ENCODE data around the gene SH2D4B. TPM values are rescaled to one million over a fixed set of nuclear protein-coding genes. Genes with fewer than 3 reads are reported as not detected.

Gene SH2D4B
- total RNA-seq, 1 experiment from 2014 or later: 0.07 TPM

GRCh38 chr10:80518143-80518806, 19.4 kb upstream of the SH2D4B start:
- no peak for TF ChIP-seq CTCF (conservative IDR thresholded peaks at IDR 0.05)
- no peak overlapping the region for H2AK5ac ChIP-seq (ENCODE audit: insufficient read length, low read length)
- H3K4me1 Mint-ChIP-seq: peaks cover 10 to 12% of the 10 kb centered on the region in 2 experiments
- peaks cover 2% of the 10 kb centered on the region; the same call in 1 of the 2 replicates for H3K4me1 ChIP-seq (ENCODE audit: insufficient read depth, low read length)
- H2BK20ac ChIP-seq (ENCODE audit: low read depth, low read length, poor library complexity, severe bottlenecking): no peak overlapping the region
- no peak overlapping the region for H3K18ac ChIP-seq (ENCODE audit: insufficient read length, low read depth, low read length)
- no peaks in the 10 kb centered on the region for H4K20me1 ChIP-seq (ENCODE audit: control insufficient read depth, insufficient read depth, insufficient read length)
- H3K27ac ChIP-seq (ENCODE audit: insufficient read length, low read depth, low read length): no peak overlapping the region
- H2BK5ac ChIP-seq (ENCODE audit: insufficient read length, low read length): no peak overlapping the region
- H3K56ac ChIP-seq (ENCODE audit: insufficient read length, low read depth, low read length): no peak overlapping the region
- no peaks in the 10 kb centered on the region for H3K9me3 Mint-ChIP-seq
- no peak overlapping the region for H3K9ac ChIP-seq (ENCODE audit: extremely low read depth, insufficient read length, low read length)
- H3T11ph ChIP-seq (ENCODE audit: low read length): no peak overlapping the region
- H2BK15ac ChIP-seq (ENCODE audit: low read depth, low read length): no peak overlapping the region
- DNase-seq: no peak
- H3K79me2 ChIP-seq (ENCODE audit: insufficient read depth, low read length): no peaks in the 10 kb centered on the region
- no peak overlapping the region for H2BK12ac ChIP-seq (ENCODE audit: insufficient read length, low read depth, low read length)
- H3K27me3 Mint-ChIP-seq (ENCODE audit: low read depth): no peaks in the 10 kb centered on the region
- H3K4me2 ChIP-seq (ENCODE audit: insufficient read depth, insufficient read length, low read length): no peak overlapping the region
- no peak overlapping the region for H4K91ac ChIP-seq (ENCODE audit: insufficient read length, low read depth, low read length)
- H3K27me3 ChIP-seq (ENCODE audit: insufficient read depth, low read length): no peaks in the 10 kb centered on the region
- H2BK120ac ChIP-seq (ENCODE audit: low read depth, low read length, poor library complexity, severe bottlenecking): no peak overlapping the region
- no peak overlapping the region for H4K5ac ChIP-seq (ENCODE audit: insufficient read length, low read depth, low read length)
- no peak overlapping the region for H3K4me3 Mint-ChIP-seq
- WGBS (ENCODE audit: extremely low coverage, insufficient read length, low lambda C conversion rate): no CpG with 5 or more reads among the region's 17 CpGs
- no peaks in the 10 kb centered on the region for H3K9me3 ChIP-seq (ENCODE audit: control insufficient read depth, low read depth, low read length)
- no peaks in the 10 kb centered on the region for H3K23me2 ChIP-seq (ENCODE audit: insufficient read length, low read depth, low read length, poor library complexity, severe bottlenecking)
- no peak overlapping the region for H2AFZ ChIP-seq (ENCODE audit: low read length)
- no peaks in the 10 kb centered on the region for H3K79me1 ChIP-seq (ENCODE audit: insufficient read depth, low read depth, low read length, poor library complexity, severe bottlenecking)
- H3K14ac ChIP-seq (ENCODE audit: insufficient read depth, low read length): no peak overlapping the region
- H4K8ac ChIP-seq (replicated peaks; ENCODE audit: insufficient read length, low read depth, low read length): no peak overlapping the region
- no peak overlapping the region for H3K23ac ChIP-seq (ENCODE audit: insufficient read length, low read depth, low read length)
- H3K4ac ChIP-seq (ENCODE audit: low read depth, low read length): no peak overlapping the region
- H3K36me3 Mint-ChIP-seq (ENCODE audit: insufficient read depth in 1 of 3, low read depth in 3 of 3): peaks cover 28 to 70% (median 46%) of the 10 kb centered on the region in 3 experiments; a peak in 6 of 7 replicates
- H3K27ac Mint-ChIP-seq: peak overlapping the region in 1 of 3 experiments; percentile 70; a peak in 1 of 7 replicates
